Amniotic epithelial cell (primary cell): ENCODE results near the gene CWH43.
"Not testable (repeated sequence)": the region's sequence is repeated elsewhere in the genome, so short reads cannot be mapped to it uniquely, and the experiment has no call there.

Source experiments
- DNase-seq: peaks from one replicate; pipeline ENCODE4 v3.0.0-alpha.2; 2010; ENCODE audit warnings: low read depth

CWH43 gene

DNA sequence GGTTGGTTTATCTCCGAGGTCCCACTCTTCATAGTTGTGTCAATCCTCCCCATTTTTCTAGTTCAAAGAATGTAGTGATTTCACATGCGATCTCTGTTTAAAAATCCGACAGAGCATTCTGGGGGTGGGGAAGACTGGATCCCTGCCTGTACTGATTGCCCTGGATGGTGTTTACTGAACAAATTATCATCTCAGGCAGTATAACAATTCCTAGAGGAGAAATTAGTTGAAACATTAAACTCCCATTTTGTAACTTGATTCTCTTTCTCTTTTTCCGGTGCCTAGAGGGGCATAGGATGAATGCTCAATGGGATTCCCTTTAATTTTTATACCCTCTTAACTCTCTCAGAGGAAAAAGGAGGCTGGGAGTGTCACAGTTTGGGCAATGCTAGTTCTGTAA, 10.0 kb upstream of the CWH43 start:
- DNase-seq = no peak

DNA sequence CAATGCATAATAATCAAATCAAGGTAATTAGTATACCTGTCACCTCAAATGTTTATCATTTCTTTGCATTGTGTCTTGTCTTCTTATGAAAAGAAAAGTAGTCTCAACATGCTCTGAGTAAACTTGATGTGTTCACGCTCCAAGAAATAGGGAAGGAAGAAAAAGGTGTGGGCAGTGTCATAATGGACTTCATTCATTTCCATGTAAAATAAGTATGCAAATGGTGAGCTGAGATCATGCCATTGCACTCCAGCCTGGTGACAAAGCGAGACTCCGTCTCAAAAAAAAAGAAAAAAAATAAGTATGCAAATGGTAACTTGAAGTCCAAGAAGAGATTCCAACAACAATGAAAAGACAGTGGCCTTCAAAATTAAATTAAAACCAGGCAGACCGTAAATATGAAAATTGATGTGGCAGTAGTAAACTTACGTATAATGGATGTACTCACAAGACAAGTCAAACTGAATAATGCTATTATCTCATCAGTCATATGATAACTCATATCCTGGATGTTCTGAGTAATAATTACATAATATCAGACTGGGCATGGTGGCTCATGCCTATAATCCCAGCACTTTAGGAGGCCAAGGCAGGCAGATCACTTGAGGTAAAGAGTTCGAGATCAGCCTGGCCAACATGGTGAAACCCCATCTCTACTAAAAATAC, 6.0 kb upstream of the CWH43 start:
- DNase-seq = no peak

DNA sequence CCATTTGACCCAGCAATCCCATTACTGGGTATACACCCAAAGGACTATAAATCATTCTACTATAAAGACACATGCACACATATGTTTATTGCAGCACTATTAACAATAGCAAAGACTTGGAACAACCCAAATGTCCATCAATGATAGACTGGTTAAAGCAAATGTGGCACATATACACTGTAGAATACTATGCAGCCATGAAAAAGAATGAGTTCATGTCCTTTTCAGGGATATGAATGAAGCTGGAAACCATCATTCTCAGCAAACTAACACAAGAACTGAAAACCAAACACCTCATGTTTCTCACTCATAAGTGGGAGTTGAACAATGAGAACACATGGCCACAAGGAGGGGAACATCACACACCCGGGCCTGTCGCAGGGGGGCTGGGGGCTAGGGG, 2.1 kb upstream of the CWH43 start:
- DNase-seq = not testable (repeated sequence)

DNA sequence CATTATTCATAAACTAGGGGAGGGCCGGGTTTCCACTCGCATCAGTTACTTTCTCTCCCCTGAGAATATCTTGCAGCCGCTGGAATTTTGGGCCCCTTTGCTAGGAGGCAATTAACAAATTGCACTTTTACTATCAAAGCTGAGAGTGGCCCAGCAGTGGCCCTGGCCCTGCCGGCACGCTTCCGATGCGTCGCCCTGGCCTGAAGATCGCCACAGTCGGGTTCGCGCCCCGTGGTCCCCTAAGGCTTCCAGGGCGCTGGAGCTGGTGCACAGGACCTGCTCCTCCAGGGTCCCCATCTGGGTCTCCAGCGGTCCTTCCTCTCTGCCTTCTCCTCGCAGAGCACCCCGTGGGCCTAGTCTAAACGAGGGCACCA, 486 bp upstream of the CWH43 start:
- DNase-seq = no peak

DNA sequence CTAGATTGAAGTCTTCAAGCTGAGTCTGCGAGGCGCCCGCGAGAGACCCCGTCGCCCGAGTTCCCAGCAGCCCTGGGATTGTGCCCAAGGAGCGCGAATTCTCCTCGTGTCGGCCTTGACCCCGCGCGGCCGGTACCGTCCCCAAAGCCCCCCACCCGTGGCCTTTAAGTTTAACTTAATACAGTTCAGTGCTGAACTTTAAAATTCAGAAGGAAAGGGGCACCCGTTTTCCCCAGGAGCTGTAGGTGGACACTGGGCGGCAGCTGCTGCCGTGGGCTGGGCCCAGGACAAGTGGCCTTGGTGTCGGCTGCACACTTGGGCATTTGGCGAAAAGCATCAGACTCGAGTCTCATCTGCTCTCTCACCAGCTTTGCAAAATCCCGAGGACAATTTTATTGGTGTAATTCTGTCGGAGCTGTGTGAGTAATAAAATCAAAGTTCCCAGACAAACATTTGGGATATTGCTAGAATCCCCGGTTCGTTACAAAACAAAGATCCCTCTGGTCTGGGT, 634 bp downstream of the CWH43 start:
- no peak for DNase-seq

DNA sequence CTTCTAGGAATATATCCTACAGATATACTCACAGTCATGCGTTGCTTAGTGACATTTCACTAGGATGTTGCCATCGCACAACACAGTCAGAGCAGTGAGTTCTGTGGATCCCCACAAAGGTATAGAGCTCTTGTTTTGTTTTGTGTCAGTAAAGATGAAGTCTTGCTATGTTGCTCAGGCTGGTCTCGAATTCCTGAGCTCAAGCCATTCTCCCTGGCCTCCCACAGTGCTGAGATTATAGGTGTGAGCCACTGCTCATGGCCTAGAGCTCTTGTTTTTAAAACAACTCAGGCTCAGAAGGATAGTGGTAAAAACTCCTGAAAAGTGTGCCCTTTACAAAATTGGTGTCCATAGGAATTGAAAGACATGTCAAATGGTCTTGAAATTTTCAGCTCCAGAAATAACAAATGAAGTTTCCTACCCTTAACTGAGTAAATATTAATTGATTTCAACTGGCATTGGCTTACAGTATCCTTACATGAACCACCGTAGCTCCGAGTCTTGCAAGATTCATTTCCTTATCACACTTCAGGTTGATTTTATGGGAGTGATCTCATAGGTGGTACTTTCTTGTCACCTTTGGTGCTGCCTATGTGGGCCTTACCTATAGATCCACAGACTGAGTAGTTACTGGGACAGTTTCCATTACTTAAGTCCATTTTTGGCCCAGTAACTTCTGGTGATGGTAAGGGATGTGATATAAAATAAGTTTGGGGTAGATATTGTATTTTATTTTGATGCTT, 3.6 kb downstream of the CWH43 start:
- DNase-seq = no peak

DNA sequence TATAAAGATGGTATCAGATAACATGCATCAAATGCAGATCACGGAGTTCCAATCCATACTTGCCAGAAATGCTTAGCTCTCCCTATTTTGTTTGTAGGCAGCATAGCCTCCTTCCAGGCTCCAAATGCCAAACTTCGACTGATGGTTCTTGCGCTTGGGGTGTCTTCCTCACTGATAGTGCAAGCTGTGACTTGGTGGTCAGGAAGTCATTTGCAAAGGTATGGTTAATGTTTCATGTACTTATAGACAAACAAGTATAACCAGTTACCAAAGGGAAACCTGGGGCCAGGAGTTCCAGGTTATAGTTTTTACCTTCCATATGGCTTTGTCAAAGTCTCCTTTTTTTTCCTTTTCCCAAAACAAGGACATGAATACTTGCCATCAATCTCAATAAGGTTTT, 5.3 kb downstream of the CWH43 start:
- no peak for DNase-seq

DNA sequence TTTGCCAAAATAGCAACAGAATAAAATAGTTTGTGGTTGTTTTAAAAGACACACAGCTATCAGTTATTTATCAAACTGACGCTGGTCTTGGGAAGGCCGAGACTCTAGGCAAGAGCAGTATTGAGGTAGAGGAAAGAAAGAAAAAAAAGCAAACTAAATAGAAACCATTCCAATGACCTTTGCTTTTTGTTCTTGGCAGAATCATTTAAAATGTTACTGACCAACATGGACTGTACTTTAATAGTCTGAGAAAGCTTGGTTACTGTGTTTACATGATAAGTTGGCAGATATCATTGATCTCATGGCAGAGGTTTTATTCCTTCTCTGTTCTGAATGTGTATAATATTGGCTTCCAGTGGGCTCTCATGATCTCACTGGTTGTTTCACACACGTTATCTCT, 11.9 kb downstream of the CWH43 start:
- no peak for DNase-seq

DNA sequence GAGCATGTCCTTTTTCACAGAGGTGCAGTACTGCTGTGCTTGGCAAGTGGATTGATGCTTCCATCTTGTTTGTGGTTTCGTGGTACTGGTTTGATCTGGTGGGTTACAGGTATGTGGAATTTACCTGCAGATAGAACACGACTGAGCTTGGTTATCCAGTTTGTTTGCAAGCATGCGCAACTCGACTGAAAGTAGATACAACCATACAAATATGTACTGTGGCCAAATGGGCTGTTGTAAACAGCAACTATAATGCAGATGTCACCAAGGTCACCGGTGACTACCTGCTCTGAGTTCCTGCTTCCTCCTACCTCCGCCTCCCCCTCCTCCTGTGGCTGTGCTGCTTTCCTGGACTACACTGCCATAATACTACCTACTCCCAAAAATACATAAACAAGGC, 12.4 kb downstream of the CWH43 start:
- no peak for DNase-seq

DNA sequence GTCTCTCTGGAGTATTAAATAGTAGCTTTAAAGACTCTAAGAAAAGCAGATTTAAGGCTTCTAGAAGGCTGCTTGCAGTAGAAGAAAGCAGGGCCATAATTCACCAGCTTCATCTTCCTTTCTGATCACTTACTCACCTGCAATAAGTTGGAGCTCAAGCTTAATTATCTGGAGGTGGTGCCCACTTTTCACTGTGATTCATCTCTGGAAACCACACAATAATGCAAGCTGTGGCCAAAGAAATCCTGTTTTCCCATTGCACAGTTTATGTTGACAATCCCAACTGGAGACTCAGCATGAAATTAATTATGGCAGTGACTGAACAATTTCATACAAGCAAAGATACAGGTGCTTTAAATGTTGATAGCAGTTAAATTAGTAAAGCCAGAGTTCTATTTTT, 14.7 kb downstream of the CWH43 start:
- no peak for DNase-seq

DNA sequence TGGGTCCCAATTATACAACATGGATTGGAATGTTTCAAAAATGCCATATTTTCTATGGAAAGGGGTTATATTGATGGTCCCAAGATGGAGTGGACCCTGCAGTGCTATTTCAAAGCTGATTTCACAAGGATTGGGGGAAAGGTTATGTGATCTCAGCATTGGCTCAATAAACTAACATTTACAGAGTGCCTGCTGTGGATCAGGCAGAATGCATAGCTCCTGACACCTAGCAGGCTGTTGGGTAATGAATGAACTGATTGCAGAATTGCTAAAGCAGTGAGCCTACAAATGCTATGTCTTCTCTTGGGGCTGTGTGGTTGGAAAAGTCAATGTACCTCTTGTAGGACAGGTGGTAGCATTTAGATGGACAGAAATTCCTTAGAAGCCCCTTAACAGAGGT, 16.9 kb downstream of the CWH43 start:
- DNase-seq = no peak

DNA sequence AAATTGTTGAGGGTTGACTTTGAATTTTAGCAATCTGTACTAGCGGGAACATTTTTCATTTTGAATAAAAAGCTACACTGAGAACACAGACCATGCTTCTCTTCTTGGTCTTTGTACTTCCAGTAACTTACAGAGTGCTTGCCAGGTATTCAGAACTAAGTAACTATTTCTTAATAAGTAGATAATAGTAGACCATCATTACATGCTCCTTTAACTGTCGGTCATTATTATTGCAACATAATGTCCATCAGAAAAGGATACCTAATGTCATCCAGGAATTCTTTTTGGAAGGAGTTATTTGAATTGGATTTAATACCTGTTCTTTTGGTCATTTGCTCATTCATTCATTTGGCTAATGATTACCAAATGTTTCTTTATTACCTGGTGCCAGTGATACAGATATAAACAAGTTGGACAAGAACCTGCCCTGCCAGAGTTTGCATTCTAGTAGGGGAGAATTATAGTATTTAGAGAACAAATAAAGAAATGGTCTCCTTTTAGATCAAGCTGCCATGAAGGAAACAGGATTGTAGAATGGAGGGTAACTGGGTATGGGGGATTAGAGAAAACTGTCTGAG, 32.7 kb downstream of the CWH43 start:
- DNase-seq = no peak

DNA sequence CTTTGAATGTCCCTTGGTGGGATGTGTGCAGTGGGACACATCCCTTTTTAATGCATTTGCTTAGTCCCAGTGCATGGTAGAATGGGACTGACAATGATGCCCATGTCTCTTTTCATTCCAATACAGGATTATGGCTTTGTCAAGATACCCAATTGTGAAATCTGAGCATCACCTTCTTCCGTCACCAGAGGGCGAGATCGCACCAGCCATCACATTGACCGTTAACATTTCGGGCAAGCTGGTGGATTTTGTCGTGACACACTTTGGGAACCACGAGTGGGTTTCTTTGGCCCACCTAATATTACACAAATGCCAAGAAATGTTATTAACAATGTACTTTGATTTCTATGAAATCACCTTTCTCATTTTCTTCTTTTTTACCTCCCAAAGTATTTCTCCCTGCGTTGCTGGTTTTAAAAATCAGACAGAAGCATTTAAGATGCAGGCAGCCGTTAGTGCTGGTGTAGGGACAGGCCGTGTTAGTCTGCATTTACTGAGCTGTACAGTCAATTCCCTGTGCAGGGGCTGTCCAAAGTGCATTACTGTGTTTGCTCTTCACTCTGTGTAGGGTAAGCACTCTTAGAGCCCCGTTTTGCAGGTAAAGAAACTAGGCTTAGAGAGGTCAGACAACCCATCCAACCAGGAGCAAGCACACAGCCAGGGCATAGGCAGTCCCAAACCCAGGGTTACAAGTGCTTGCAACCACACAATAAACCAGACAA, 46.5 kb downstream of the CWH43 start:
- DNase-seq = peak; percentile 2

DNA sequence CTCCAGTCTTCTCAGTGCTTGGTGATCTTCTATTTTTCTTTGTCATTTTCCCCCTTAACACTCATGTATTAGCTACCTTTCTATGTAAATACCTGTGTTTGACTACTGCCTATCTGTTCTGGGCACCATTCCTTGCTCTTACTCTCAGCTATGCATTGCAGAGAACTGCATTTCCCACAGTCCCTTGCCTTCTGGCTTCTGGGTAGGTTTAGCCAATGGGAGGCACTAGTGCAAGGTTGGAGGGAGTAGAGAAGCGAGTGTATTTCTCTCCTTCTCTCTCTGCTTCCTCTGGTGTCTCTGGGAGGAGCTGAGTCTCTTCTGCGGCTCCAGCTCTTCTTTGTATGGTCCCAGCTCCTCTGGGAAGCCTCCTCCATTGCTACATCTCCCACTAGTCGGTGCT, 50.5 kb downstream of the CWH43 start:
- no peak for DNase-seq

DNA sequence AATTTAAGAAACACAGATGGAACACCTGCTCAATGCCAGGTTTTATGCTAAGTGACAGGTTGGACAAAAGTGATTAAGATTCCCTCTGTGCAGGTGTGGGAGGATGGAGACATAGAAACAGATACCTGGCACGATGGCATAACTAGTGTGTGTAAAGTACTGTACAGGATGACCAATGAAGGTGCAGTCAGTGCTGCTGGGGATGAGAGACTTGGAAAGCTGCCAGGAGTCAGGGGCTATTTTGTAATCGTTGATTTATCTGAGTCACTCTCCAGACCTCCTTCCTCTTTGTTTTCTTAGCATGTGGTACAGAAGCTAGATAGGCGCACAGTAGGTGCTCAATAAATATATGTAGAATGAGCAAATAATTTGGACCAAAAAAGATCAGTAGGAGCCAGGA, 58.2 kb downstream of the CWH43 start:
- no peak for DNase-seq

DNA sequence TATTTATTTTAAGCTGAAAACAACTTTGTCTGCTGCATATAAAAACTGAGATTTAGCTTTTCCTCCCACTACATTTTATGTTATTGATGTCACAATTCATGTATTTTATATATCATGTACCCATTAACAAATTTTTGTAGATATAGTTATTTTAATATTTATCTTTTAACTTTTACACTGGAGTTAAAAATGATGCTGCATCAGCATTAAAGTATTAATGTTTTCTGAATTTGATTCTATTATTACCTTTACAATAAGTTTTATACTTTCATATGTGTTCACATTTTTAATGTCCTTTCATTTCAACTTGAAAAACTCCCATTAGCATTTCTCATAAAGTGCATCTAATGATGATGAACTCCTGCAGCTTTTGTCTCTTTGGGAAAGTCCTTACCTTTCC, 72.2 kb downstream of the CWH43 start:
- DNase-seq = no peak

DNA sequence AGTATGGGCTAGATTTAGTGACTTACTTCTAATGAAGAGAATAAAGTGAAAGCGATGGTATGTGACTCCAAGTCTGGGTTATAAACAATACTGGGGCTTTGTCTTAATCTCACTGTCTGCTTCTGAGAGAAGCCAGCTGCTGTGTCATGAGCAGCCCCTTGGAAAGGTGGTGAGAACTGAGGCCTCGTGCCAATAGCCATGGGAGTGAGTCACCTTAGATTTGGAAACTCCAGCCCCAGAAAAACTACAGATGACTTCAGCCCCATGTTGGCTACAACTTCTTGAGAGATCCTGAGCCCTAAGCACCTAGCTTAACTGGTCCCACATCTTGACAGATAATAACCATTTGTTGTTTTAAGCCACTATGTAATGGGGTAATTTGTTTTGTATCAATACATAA, 77.6 kb downstream of the CWH43 start:
- no peak for DNase-seq

DNA sequence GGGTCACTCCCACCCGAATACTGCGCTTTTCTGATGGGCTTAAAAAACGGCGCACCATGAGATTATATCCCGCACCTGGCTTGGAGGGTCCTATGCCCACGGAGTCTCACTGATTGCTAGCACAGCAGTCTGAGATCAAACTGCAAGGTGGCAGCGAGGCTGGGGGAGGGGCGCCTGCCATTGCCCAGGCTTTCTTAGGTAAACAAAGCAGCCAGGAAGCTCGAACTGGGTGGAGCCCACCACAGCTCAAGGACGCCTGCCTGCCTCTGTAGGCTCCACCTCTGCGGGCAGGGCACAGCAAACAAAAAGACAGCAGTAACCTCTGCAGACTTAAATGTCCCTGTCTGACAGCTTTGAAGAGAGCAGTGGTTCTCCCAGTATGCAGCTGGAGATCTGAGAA, 86.1 kb downstream of the CWH43 start:
- DNase-seq = not testable (repeated sequence)

DNA sequence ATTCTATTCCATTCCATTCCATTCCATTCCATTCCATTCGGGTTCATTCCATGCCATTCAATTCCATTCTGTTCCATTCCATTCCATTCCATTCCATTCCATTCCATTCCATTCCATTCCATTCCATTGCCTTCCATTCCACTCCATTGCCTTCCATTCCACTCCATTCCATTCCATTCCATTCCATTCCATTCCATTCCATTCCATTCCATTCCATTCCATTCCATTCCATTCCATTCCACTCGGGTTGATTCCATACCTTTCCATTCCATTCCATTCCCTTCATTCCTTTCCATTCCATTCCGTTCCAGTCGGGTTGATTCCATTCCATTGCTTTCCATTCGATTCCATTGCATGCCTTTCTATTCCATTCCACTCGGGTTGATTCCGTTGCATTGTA, 105.8 kb downstream of the CWH43 start:
- DNase-seq = not testable (repeated sequence)

DNA sequence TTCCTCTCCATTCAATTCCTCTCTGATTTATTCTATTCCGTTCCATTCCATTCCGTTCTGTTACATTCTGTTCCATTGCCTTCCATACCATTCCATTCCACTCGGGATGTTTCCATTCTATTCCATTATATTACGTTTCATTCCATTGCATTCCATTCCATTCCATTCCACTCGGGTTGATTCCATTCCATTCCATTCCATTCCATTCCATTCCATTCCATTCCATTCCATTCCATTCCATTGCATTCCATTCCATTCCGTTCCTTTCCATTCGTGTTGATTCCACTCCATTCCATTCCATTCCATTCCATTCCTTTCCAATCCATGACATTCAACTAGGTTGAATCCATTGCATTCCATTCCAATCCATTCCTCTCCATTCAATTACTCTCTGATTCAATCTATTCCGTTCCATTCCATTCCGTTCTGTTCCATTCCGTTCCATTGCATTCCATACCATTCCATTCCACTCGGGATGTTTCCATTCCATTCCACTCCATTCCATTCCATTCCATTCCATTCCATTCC, 106.6 kb downstream of the CWH43 start:
- DNase-seq = peak; percentile 31

DNA sequence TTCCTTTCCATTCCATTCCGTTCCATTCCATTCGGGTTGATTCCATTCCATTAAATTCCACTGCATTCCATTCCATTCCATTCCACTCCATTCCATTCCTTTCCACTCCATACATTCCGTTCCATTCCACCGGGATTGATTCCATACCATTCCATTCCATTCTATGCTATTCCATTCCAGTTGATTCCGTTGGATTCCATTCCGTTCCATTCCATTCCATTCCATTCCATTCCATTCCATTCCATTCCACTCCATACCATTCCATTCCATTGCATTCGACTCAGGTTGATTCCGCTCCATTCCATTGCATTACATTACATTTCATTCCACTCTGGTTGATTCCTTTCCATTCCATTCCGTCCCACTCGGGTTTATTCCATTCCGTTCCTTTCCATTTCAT, 110.1 kb downstream of the CWH43 start:
- DNase-seq = not testable (repeated sequence)

DNA sequence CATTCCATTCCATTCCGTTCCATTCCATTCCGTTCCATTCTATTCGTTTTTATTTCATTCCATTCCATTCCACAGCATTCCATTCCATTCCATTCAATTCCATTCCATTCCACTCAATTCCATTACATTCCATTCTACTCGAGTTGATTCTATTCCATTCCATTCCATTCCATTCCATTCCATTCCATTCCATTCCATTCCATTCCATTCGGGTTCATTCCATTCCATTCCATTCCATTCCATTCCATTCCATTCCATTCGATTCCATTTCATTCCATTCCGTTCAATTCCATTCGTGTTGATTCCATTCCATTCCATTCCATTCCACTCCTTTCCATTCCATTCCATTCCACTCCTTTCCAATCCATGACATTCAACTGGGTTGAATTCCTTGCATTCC, 110.6 kb downstream of the CWH43 start:
- not testable (repeated sequence) for DNase-seq

DNA sequence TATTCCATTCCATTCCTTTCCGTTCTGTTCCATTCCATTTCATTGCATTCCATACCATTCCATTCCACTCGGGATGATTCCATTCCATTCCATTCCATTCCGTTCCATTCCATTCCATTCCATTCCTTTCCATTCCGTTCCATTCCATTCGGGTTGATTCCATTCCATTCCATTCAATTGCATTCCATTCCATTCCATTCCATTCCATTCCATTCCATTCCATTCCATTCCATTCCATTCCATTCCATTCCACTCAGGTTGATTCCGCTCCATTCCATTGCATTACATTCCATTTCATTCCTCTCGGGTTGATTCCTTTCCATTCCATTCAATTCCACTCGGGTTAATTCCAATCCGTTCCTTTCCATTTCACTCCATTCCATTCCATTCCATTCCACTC, 111.0 kb downstream of the CWH43 start:
- not testable (repeated sequence) for DNase-seq
